ENCODE results near the gene SHLD2. TPM values are rescaled to one million over a fixed set of nuclear protein-coding genes. Genes with fewer than 3 reads are reported as not detected.
A peak's percentile ranks its signal among the peaks of the same experiment; 100 is the strongest.
"Not testable (repeated sequence)": the region's sequence is repeated elsewhere in the genome, so short reads cannot be mapped to it uniquely, and the experiment has no call there.

Gene SHLD2
- polyA plus RNA-seq, 4 donors, result 32.0 to 47.7 (median 40.6) TPM

- DNase-seq (ENCODE audit: low read depth in 4 of 4, low spot score in 2 of 4), result not testable (repeated sequence)
Observed at GRCh38 chr10:87083576-87084290, 11.3 kb upstream of the SHLD2 start.

GRCh38 chr10:87084291-87084782 lies 10.7 kb upstream of the SHLD2 start:
- not testable (repeated sequence) for DNase-seq (ENCODE audit: low read depth in 4 of 4, low spot score in 2 of 4)

GRCh38 chr10:87085537-87085936 lies 9.5 kb upstream of the SHLD2 start:
- DNase-seq (ENCODE audit: low read depth in 4 of 4, low spot score in 2 of 4), result no peak

GRCh38 chr10:87089746-87090145 lies 5.3 kb upstream of the SHLD2 start:
- no peak for DNase-seq (ENCODE audit: low read depth in 4 of 4, low spot score in 2 of 4)

GRCh38 chr10:87090779-87091178 lies 4.2 kb upstream of the SHLD2 start:
- no peak for DNase-seq (ENCODE audit: low read depth in 4 of 4, low spot score in 2 of 4)

GRCh38 chr10:87092376-87092860 lies 2.6 kb upstream of the SHLD2 start:
- DNase-seq (ENCODE audit: low read depth in 4 of 4, low spot score in 2 of 4), result no peak

GRCh38 chr10:87092861-87093631 lies 2.0 kb upstream of the SHLD2 start:
- DNase-seq (ENCODE audit: low read depth in 4 of 4, low spot score in 2 of 4), result peak in 1 of 4 donors; percentile 36

- peak in 1 of 4 donors; percentile 47 for DNase-seq (ENCODE audit: low read depth in 4 of 4, low spot score in 2 of 4)
Observed at GRCh38 chr10:87093632-87094372, 1.2 kb upstream of the SHLD2 start.

GRCh38 chr10:87095236-87095945 lies 385 bp downstream of the SHLD2 start:
- DNase-seq (ENCODE audit: low read depth in 4 of 4, low spot score in 2 of 4), result peak in 3 of 4 donors; percentile 36 to 58 (median 43)

- no peak for DNase-seq (ENCODE audit: low read depth in 4 of 4, low spot score in 2 of 4)
Observed at GRCh38 chr10:87101996-87102395, 7.0 kb downstream of the SHLD2 start.

- not testable (repeated sequence) for DNase-seq (ENCODE audit: low read depth in 4 of 4, low spot score in 2 of 4)
Observed at GRCh38 chr10:87104727-87105126, 9.7 kb downstream of the SHLD2 start.

GRCh38 chr10:87105446-87106124 lies 10.6 kb downstream of the SHLD2 start:
- no peak for DNase-seq (ENCODE audit: low read depth in 4 of 4, low spot score in 2 of 4)

- DNase-seq (ENCODE audit: low read depth in 4 of 4, low spot score in 2 of 4), result not testable (repeated sequence)
Observed at GRCh38 chr10:87118122-87118521, 23.1 kb downstream of the SHLD2 start.

GRCh38 chr10:87119029-87119428 lies 24.0 kb downstream of the SHLD2 start:
- not testable (repeated sequence) for DNase-seq (ENCODE audit: low read depth in 4 of 4, low spot score in 2 of 4)

GRCh38 chr10:87123351-87123750 lies 28.3 kb downstream of the SHLD2 start:
- DNase-seq (ENCODE audit: low read depth in 4 of 4, low spot score in 2 of 4), result not testable (repeated sequence)

GRCh38 chr10:87127048-87127447 lies 32.0 kb downstream of the SHLD2 start:
- not testable (repeated sequence) for DNase-seq (ENCODE audit: low read depth in 4 of 4, low spot score in 2 of 4)

- not testable (repeated sequence) for DNase-seq (ENCODE audit: low read depth in 4 of 4, low spot score in 2 of 4)
Observed at GRCh38 chr10:87127607-87128156, 32.7 kb downstream of the SHLD2 start.

GRCh38 chr10:87132176-87132575 lies 37.2 kb downstream of the SHLD2 start:
- not testable (repeated sequence) for DNase-seq (ENCODE audit: low read depth in 4 of 4, low spot score in 2 of 4)

GRCh38 chr10:87133936-87134335 lies 38.9 kb downstream of the SHLD2 start:
- DNase-seq (ENCODE audit: low read depth in 4 of 4, low spot score in 2 of 4), result not testable (repeated sequence)

Measured in left renal cortex interstitium (tissue), 4 donors.